ENCODE results near the gene ABCA12. TPM values are rescaled to one million over a fixed set of nuclear protein-coding genes. Genes with fewer than 3 reads are reported as not detected.

ABCA12 gene
- total and polyA plus RNA-seq, 10 of the 15 experiments (the other 5 are each of a cell fraction or from before 2014, with no cell fraction given): 1.2 to 12.1 (median 6.0) TPM

GRCh38 chr2:215029936-215030335 lies 108.5 kb downstream of the ABCA12 start:
- Histone ChIP-seq H3K36me3 (ENCODE audit: control insufficient read depth in 2 of 2, insufficient read depth in 2 of 2, low read length in 1 of 2) (no peaks in the 10 kb centered on the region; a peak in 1 of 4 replicates), H3K4me2 (ENCODE audit: control insufficient read depth, insufficient read depth) (no peak overlapping the region), H3K4me3 (no peak overlapping the region), H3K9ac (ENCODE audit: control insufficient read depth, insufficient read depth, low read length) (no peak overlapping the region), H3K27me3 (replicated peaks in 1 of 2; ENCODE audit: control insufficient read depth in 2 of 2, insufficient read depth in 2 of 2, low read length in 1 of 2) (no peaks in the 10 kb centered on the region), H2AFZ (ENCODE audit: control insufficient read depth, low read depth, low read length) (no peak overlapping the region), H3K79me2 (ENCODE audit: control insufficient read depth, insufficient read depth, low read length) (no peaks in the 10 kb centered on the region), H3K4me1 (ENCODE audit: control insufficient read depth, insufficient read depth, low read length) (no peaks in the 10 kb centered on the region), H3K9me3 (replicated peaks; ENCODE audit: control insufficient read depth, insufficient read depth, low read length) (no peaks in the 10 kb centered on the region; the same call in 2 of the 3 replicates), H3K27ac (ENCODE audit: control insufficient read depth, insufficient read depth) (no peak overlapping the region), H4K20me1 (ENCODE audit: control insufficient read depth, insufficient read depth) (no peaks in the 10 kb centered on the region)
- RAD21 ChIA-PET (ENCODE audit: unreplicated experiment): no interaction called here
- 100% methylated on average over 5 of the region's 5 CpGs for WGBS (ENCODE audit: insufficient coverage, insufficient replicate concordance, low lambda C conversion rate, missing lambda C conversion rate)
- SMC1A ChIA-PET (ENCODE audit: uncharacterized antibody, unreplicated experiment): interaction anchor here (0.6 to 0.9 kb wide), 3 partner anchors 8 to 53 kb away, joined by 3 to 4 read pairs (median 3); no protein-coding TSS in a partner anchor
- FAIRE-seq (no peak), DNase-seq (ENCODE audit: low read depth, low spot score) (no peak), ATAC-seq (no peak)
- intact Hi-C loops (cut with micrococcal nuclease; ENCODE audit: unreplicated experiment) (no loop called here), in situ Hi-C loops (cut with MboI) (no loop called here)
- CTCF ChIA-PET: no interaction called here
- BruUV-seq (replicated peaks): no TSS peak
- POLR2A ChIA-PET: no interaction called here
- TF ChIP-seq ZZZ3 (IDR thresholded peaks at IDR 0.05; ENCODE audit: control insufficient read depth, insufficient read length, low read depth) (no peak), RAD21 (IDR thresholded peaks at IDR 0.05; ENCODE audit: insufficient read depth, low read depth, low read length) (no peak), NFXL1 (IDR thresholded peaks at IDR 0.05; ENCODE audit: borderline replicate concordance) (no peak), PBX3 (IDR thresholded peaks at IDR 0.05; ENCODE audit: insufficient replicate concordance, low read depth, low read length) (no peak), SMC3 (IDR thresholded peaks at IDR 0.05; ENCODE audit: borderline replicate concordance, low read length) (no peak), SIX5 (IDR thresholded peaks at IDR 0.05; ENCODE audit: low read depth, low read length, severe bottlenecking) (no peak), ZBTB40 (IDR thresholded peaks at IDR 0.05; ENCODE audit: borderline replicate concordance) (no peak), DPF2 (IDR thresholded peaks at IDR 0.05) (no peak), MTA3 (IDR thresholded peaks at IDR 0.05; ENCODE audit: borderline replicate concordance, low read length) (no peak), CREM (IDR thresholded peaks at IDR 0.05; ENCODE audit: low read depth) (no peak), USF1 (IDR thresholded peaks at IDR 0.05; ENCODE audit: borderline replicate concordance, extremely low read length, insufficient read depth, low read depth, low read length) (no peak), NFYB (IDR thresholded peaks at IDR 0.05; ENCODE audit: insufficient read depth, low read depth, low read length) (no peak), EZH2 (IDR thresholded peaks at IDR 0.05; ENCODE audit: borderline replicate concordance, control insufficient read depth, low read depth, low read length) (no peak), WRNIP1 (IDR thresholded peaks at IDR 0.05; ENCODE audit: borderline replicate concordance, low read depth, low read length) (no peak), SMARCA5 (IDR thresholded peaks at IDR 0.05) (no peak)
- TF ChIP-seq, protein P1, sequence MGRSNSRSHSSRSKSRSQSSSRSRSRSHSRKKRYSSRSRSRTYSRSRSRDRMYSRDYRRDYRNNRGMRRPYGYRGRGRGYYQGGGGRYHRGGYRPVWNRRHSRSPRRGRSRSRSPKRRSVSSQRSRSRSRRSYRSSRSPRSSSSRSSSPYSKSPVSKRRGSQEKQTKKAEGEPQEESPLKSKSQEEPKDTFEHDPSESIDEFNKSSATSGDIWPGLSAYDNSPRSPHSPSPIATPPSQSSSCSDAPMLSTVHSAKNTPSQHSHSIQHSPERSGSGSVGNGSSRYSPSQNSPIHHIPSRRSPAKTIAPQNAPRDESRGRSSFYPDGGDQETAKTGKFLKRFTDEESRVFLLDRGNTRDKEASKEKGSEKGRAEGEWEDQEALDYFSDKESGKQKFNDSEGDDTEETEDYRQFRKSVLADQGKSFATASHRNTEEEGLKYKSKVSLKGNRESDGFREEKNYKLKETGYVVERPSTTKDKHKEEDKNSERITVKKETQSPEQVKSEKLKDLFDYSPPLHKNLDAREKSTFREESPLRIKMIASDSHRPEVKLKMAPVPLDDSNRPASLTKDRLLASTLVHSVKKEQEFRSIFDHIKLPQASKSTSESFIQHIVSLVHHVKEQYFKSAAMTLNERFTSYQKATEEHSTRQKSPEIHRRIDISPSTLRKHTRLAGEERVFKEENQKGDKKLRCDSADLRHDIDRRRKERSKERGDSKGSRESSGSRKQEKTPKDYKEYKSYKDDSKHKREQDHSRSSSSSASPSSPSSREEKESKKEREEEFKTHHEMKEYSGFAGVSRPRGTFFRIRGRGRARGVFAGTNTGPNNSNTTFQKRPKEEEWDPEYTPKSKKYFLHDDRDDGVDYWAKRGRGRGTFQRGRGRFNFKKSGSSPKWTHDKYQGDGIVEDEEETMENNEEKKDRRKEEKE (IDR thresholded peaks at IDR 0.05): no peak
